ENCODE results near the gene TEFM.
"Not testable (repeated sequence)": the region's sequence is repeated elsewhere in the genome, so short reads cannot be mapped to it uniquely, and the experiment has no call there.

TEFM gene

GRCh38 chr17:30920683-30921543 lies 14.9 kb upstream of the TEFM start:
- no peak for DNase-seq

DNA sequence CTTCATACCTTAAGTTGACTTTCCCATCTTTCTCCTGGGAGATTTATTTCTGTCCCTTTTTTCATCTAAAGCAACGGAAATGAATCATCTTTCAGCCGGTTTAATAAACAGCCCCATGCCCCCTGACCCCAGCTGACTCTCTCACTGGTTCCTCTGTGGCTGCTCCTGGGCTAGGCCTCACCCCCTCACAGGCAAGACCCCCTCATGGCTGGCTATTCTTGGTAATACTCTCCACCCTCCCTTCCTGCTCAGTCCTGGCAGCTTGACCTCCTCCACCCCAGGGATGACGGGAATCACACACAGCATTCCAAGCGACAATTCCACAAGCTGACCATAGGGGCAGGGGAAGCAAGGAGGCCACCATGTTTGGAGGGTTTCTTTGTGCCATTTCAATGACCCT lies 14.2 kb upstream of the TEFM start:
- no peak for DNase-seq

GRCh38 chr17:30917050-30917449 lies 11.0 kb upstream of the TEFM start:
- DNase-seq: no peak

GRCh38 chr17:30915833-30916611 lies 10.0 kb upstream of the TEFM start:
- DNase-seq: no peak

- DNase-seq: no peak
Observed at GRCh38 chr17:30913955-30914354, 7.9 kb upstream of the TEFM start.

DNA sequence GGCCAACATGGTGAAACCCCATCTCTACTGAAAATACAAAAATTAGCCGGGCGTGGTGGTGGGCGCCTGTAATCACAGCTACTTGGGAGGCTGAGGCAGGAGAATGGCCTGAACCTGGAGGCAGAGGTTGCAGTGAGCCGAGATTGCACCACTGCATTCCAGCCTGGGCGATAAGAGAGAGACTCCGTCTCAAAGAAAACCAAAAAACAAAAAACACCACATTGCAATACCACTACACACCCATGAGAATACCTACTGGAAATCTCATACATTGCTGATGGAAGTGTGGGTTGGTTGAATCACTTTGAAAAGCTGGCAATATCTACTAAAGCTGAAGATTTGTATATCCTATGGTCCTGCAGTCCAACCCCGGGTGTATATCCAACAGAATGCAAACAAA lies 4.1 kb upstream of the TEFM start:
- not testable (repeated sequence) for DNase-seq

DNA sequence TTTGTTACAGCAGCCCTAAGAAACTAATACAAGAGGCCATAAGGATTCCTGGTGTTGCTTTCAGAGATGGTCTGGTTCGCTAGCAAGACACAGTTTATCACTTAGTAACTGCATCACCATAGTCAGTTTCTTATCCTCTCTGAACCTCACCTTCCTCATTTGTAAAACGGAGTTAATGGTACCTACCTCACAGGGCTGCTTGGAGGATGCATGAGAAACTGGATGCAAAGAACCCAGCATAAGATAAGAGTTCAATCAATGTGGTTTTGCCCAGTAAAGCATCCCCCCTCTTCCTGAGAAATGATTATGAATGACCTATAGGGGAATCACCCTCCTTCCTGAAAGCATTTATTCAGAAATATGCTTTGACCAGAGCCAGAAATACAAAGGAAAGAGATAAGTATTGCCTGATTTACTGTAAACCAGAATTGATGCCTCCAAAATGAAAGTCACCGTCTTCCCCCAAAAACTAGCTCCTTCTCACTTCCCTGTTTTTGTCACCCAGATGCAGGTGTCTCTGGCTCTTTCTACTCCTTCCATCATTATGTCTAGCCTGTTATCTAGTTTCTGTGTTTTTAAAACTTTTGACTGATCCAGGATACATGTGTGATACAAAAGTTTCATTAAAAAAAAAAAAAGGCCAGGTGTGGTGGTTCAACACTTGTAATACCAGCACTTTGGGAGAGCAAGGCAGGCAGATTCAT lies 2.8 kb upstream of the TEFM start:
- no peak for DNase-seq

DNA sequence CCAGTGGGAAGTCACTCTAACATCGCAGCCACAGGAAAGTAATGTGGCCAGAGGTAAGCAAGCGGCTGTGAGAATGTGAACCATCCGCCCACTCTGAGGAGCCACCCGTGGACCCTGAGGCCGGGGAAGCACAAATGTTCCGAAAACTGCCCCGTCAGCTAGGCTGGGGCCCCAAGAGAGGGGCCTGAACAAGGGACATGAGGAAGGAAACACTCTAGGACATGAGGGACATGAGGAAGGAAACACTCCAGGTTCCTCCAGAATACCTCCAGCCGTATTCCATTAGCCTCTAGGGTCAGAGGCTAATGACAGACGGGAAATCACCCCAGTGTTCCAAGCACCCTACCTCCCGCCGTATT lies 317 bp downstream of the TEFM start:
- no peak for DNase-seq

GRCh38 chr17:30897311-30897710 lies 8.7 kb downstream of the TEFM start:
- DNase-seq: no peak

DNA sequence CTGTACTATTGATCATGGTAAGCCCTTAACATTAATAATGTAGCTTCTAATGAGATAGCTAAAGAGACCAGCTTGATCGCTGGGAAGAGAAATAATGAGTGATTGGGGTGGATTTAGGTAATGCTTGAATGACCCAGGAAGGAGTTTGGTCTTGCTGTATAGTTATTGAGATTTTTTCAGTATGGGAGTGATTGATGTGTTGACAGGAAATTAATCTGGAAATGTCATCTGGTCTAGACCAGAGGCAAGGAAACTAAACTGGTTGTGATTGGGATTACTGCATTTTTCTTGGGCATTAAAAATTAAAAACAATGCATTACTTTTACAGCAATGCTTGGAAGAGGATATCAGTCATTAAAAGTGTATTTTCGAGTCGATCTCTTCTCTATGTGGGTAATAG lies 11.8 kb downstream of the TEFM start:
- no peak for DNase-seq

GRCh38 chr17:30886187-30886586 lies 19.9 kb downstream of the TEFM start:
- no peak for DNase-seq

- no peak for DNase-seq
Observed at GRCh38 chr17:30869005-30869404, 37.0 kb downstream of the TEFM start.

DNA sequence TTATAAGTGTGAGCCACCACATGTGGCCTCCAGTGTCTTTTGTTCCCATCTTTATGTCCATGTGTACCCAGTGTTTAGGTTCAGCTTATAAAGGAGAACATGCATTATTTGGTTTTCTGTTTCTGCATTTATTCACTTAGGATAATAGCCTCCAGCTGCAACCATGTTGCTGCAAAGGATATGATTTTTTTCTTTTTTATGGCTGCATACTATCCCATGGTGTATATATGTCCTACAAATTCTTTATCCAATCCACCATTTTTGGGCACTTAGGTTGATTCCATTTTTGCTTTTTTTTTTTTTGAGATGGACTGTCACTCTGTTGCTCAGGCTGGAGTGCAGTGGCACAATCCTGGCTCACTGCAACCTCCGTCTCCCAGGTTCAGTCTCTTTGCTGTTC lies 41.4 kb downstream of the TEFM start:
- no peak for DNase-seq

DNA sequence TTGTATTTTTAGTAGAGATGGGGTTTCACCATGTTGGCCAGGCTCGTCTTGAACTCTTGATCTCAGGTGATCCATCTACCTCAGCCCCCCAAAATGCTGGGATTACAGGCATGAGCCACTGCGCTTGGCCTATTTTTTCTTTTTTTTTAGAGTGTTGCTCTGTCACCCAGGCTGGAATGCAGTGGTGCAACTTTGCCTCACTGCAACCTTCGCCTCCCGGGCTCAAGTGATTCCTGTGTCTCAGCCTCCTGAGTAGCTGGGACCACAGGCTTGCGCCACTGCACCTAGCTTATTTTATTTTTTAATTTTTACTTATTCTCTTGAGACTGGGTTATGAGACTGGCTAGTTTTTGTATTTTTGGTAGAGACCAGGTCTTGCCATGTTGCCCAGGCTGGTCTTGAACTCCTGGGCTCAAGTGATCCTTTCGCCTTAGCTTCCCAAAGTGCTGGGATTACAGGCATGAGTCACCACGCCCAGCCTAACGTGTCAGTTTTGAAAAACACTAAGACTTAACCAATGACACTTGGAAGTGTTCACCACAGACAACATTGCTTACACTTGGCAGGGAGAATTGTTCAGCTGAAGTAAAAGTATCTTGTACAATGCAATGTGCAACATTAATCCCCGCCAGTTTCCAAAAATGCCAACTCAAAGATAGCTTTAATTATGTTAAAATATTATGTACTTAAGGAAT lies 47.3 kb downstream of the TEFM start:
- DNase-seq: no peak

- no peak for DNase-seq
Observed at GRCh38 chr17:30854146-30854545, 51.9 kb downstream of the TEFM start.
